OCI-LY3 (cell line): Measurements from ENCODE around the gene PSMD5.

Source experiments
- CTCF ChIP-seq: fragments of 200-600, 300-600 bp; sonication (generic); IDR thresholded peaks from 2 replicates; pipeline ENCODE4 v1.5.1; 2014; ENCODE audit warnings: antibody characterized with exemption, low read length, low read depth
- EZH2phosphoT487 ChIP-seq: fragments of 200-600 bp; shearing (Covaris generic); IDR thresholded peaks from 2 replicates; pipeline ENCODE4 v1.6.1; 2018; ENCODE audit warnings: antibody characterized with exemption, mixed run types, low read depth

GRCh38 chr9:120768247-120768646 is 74.5 kb downstream of the PSMD5 start:
- TF ChIP-seq CTCF: no peak
- TF ChIP-seq EZH2phosphoT487: no peak
